ENCODE results near the gene FBXO33. TPM values are rescaled to one million over a fixed set of nuclear protein-coding genes. Genes with fewer than 3 reads are reported as not detected.
A peak's percentile ranks its signal among the peaks of the same experiment; 100 is the strongest.

Gene FBXO33
- polyA plus RNA-seq, 2 of the 4 experiments (the other 2 are of a cell fraction) = 8.2 to 10.6 TPM

GRCh38 chr14:39376667-39377403 is 55.4 kb downstream of the FBXO33 start:
- Histone ChIP-seq H3K4me1 (peaks cover 26% of the 10 kb centered on the region), H3K27ac (peak overlapping the region; percentile 74 to 84), H3K4me2 (peak overlapping the region; percentile 70), H3K9me3 (no peaks in the 10 kb centered on the region), H3K4me3 (no peak overlapping the region)
- TF ChIP-seq ZNF302 (CRISPR knock-in tag; IDR thresholded peaks at IDR 0.05) (no peak; the same call in 1 of the 2 replicates), SMC3 (IDR thresholded peaks at IDR 0.05) (no peak), MAFK (IDR thresholded peaks at IDR 0.05; ENCODE audit: partially characterized antibody) (peak; percentile 79), MYC (IDR thresholded peaks at IDR 0.05; ENCODE audit: borderline replicate concordance, low read length) (no peak), RARB (CRISPR knock-in tag; IDR thresholded peaks at IDR 0.05) (no peak), HOXB13 (CRISPR knock-in tag; IDR thresholded peaks at IDR 0.05; ENCODE audit: low read depth) (peak; percentile 59; the same call in 1 of the 2 replicates), MAZ (IDR thresholded peaks at IDR 0.05; ENCODE audit: borderline replicate concordance, low read depth, low read length) (no peak), MAX (IDR thresholded peaks at IDR 0.05) (no peak), HOXA7 (CRISPR knock-in tag; IDR thresholded peaks at IDR 0.05) (peak; percentile 36; the same call in 1 of the 2 replicates), NFE2L2 (conservative IDR thresholded peaks at IDR 0.05; ENCODE audit: low read length) (peak; percentile 47; the same call in 1 of the 2 replicates), KDM1A (IDR thresholded peaks at IDR 0.05; ENCODE audit: low read depth) (no peak), FOSL2 (IDR thresholded peaks at IDR 0.05) (no peak), FOSL2 (CRISPR knock-in tag; IDR thresholded peaks at IDR 0.05) (peak; percentile 35; the same call in 1 of the 2 replicates), TP53 (CRISPR knock-in tag; IDR thresholded peaks at IDR 0.05) (no peak), HES2 (IDR thresholded peaks at IDR 0.05) (no peak)
- CTCF ChIA-PET = interaction anchor here (0.6 to 1.0 kb wide), 2 partner anchors 8 to 24 kb away, joined by 3 to 4 read pairs; no protein-coding TSS in a partner anchor
- DNase-seq (ENCODE audit: low read depth in 1 of 2, low spot score in 1 of 2) (peak in 1 of 2 experiments; percentile 48), ATAC-seq (peak in 1 of 2 experiments; percentile 75; a peak in 4 of 6 replicates), FAIRE-seq (peak; percentile 74)
- 7% methylated on average over 4 of the region's 4 CpGs for WGBS (ENCODE audit: missing lambda C conversion rate)
- POLR2A ChIA-PET = interaction anchor here (0.7 to 1.4 kb wide), 4 partner anchors 83 to 274 kb away, joined by 3 to 5 read pairs (median 4); partner anchors contain the start of genes GEMIN2, SEC23A and TRAPPC6B

DNA sequence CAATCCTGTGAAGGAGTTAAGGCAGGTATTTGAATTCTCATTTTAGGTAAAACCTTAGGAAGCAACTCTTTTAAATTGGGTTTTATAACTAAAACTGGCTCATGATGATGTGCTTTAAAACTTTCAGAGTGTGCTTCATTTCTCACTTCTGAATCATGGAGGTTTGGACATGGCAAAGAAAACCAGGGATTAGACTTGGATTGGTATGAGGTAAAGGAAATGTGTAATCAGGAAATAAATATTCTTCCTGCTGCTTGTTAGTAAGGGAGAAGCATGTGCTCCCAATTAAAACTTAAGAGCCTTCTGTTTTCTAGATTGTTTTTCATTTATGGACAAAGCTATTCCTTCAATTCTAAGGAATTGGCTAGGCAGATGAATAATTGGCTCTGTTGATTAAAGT is 57.4 kb downstream of the FBXO33 start:
- no peak overlapping the region for H3K4me3 ChIP-seq
- H3K4me2 ChIP-seq = no peak overlapping the region
- ATAC-seq = no peak
- no peak for DNase-seq (ENCODE audit: low read depth in 1 of 2, low spot score in 1 of 2)
- ChIA-PET CTCF (interaction anchor here (1.4 to 1.5 kb wide), 2 partner anchors 18 to 268 kb away, joined by 3 to 4 read pairs; no protein-coding TSS in a partner anchor), POLR2A (no interaction called here)
- H3K4me1 ChIP-seq = peaks cover 26% of the 10 kb centered on the region
- no peak overlapping the region; a peak in 1 of 6 replicates for H3K27ac ChIP-seq
- no peaks in the 10 kb centered on the region for H3K9me3 ChIP-seq
- FAIRE-seq = no peak
- no peak for TF ChIP-seq HEYL (CRISPR knock-in tag; IDR thresholded peaks at IDR 0.05)
- TF ChIP-seq, protein P1, sequence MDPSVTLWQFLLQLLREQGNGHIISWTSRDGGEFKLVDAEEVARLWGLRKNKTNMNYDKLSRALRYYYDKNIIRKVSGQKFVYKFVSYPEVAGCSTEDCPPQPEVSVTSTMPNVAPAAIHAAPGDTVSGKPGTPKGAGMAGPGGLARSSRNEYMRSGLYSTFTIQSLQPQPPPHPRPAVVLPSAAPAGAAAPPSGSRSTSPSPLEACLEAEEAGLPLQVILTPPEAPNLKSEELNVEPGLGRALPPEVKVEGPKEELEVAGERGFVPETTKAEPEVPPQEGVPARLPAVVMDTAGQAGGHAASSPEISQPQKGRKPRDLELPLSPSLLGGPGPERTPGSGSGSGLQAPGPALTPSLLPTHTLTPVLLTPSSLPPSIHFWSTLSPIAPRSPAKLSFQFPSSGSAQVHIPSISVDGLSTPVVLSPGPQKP (IDR thresholded peaks at IDR 0.05; ENCODE audit: low read depth, low read length) = no peak
- TF ChIP-seq FOXS1 (CRISPR knock-in tag; IDR thresholded peaks at IDR 0.05) = no peak
- TF ChIP-seq GATA3 (IDR thresholded peaks at IDR 0.05; ENCODE audit: borderline replicate concordance) = no peak
- no peak for TF ChIP-seq EHMT2 (IDR thresholded peaks at IDR 0.05; ENCODE audit: low read depth)
- no peak for TF ChIP-seq NR3C1 (IDR thresholded peaks at IDR 0.05)
- TF ChIP-seq MAFK (IDR thresholded peaks at IDR 0.05; ENCODE audit: partially characterized antibody) = no peak
- no peak for TF ChIP-seq ZSCAN20 (CRISPR knock-in tag; IDR thresholded peaks at IDR 0.05)
- TF ChIP-seq FOSB (CRISPR knock-in tag; IDR thresholded peaks at IDR 0.05) = no peak
- TF ChIP-seq CHD2 (IDR thresholded peaks at IDR 0.05; ENCODE audit: low read length, partially characterized antibody) = no peak
- no peak for TF ChIP-seq HDAC2 (IDR thresholded peaks at IDR 0.05)
- TF ChIP-seq ZC3H11A (IDR thresholded peaks at IDR 0.05) = no peak
- no peak for TF ChIP-seq HOXB13 (CRISPR knock-in tag; IDR thresholded peaks at IDR 0.05; ENCODE audit: low read depth)
- TF ChIP-seq BHLHE40 (IDR thresholded peaks at IDR 0.05; ENCODE audit: low read depth, low read length) = no peak

Measured in A549 (cell line).